Suprapubic skin (tissue), 4 donors: ENCODE results near the gene TMEM18.

ENCODE experiments used
- CTCF ChIP-seq, 2 donors: fragments of 200-600 bp in 1 of 2; fragments of 450-650 bp in 1 of 2; sonication (generic) in 1 of 2; IDR thresholded peaks; one replicate each; pipeline ENCODE4 v1.5.1; 2016 to 2019; ENCODE audit warnings: antibody characterized with exemption in 2 of 2, mild to moderate bottlenecking in 1 of 2, moderate library complexity in 1 of 2
- EP300 ChIP-seq: sonication (generic); formaldehyde crosslinking; IDR thresholded peaks from one replicate; pipeline ENCODE4 v1.6.1; 2017; ENCODE audit warnings: antibody characterized with exemption
- POLR2A ChIP-seq, 2 donors: fragments of 450-650 bp; IDR thresholded peaks; one replicate each; pipeline ENCODE4 v1.6.1; 2017; ENCODE audit warnings: antibody characterized with exemption in 2 of 2, mild to moderate bottlenecking in 2 of 2, moderate library complexity in 2 of 2
- POLR2AphosphoS5 ChIP-seq, 3 donors: sonication (generic); formaldehyde crosslinking; IDR thresholded peaks; one replicate each; pipeline ENCODE4 v1.6.1; 2017; ENCODE audit warnings: antibody characterized with exemption in 3 of 3

GRCh38 chr2:693606-694005, 16.4 kb upstream of the TMEM18 start:
- TF ChIP-seq EP300 (no peak), CTCF (IDR thresholded peaks at IDR 0.05) (no peak), POLR2A (IDR thresholded peaks at IDR 0.05) (no peak), POLR2AphosphoS5 (IDR thresholded peaks at IDR 0.05) (no peak)
